ENCODE data around the gene SERINC4. TPM values are rescaled to one million over a fixed set of nuclear protein-coding genes. Genes with fewer than 3 reads are reported as not detected.

SERINC4 gene
- total RNA-seq, 4 donors from 2014 or later = 0.28 to 0.49 TPM; not detected in 2

DNA sequence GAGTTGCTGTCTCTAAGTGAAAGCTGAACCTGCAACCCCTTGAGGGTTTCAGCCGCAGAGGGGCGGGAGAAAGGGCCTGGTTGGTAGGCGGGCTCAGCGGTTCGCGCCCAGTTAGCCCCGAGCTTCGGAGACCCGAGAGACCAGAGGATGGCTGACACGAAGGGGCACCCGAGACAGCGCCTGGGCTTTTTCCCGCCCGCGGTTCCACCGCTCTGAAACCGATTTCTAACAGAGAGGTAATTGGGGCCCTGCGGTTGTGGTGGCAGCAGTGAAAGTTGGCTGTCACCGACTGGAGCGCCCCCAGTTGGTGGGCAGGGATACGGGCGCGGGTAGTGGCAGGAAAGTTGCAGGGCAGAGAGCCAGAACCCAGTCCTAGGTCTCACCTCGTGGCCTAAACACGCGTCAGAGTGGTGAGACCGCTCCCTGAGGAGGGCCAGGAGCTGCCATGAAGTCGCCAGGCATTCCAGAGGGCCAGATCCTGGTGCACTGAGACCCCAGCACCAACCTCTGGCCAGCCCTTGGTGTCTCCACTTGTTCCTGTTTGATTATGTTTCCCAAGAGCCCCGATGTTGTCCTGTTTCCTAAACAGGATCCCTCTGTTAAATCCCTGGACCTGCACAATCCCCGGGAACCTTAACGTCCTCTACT, 22.6 kb downstream of the SERINC4 start:
- H3K9me3 ChIP-seq = no peaks in the 10 kb centered on the region
- H3K4me1 ChIP-seq = no peaks in the 10 kb centered on the region
- intact Hi-C loops (cut with DNase I; ENCODE audit: low total_unique reads) = no loop called here
- peak in 1 of 2 donors; percentile 6 for TF ChIP-seq POLR2A (IDR thresholded peaks at IDR 0.05)
- TF ChIP-seq, protein P1, sequence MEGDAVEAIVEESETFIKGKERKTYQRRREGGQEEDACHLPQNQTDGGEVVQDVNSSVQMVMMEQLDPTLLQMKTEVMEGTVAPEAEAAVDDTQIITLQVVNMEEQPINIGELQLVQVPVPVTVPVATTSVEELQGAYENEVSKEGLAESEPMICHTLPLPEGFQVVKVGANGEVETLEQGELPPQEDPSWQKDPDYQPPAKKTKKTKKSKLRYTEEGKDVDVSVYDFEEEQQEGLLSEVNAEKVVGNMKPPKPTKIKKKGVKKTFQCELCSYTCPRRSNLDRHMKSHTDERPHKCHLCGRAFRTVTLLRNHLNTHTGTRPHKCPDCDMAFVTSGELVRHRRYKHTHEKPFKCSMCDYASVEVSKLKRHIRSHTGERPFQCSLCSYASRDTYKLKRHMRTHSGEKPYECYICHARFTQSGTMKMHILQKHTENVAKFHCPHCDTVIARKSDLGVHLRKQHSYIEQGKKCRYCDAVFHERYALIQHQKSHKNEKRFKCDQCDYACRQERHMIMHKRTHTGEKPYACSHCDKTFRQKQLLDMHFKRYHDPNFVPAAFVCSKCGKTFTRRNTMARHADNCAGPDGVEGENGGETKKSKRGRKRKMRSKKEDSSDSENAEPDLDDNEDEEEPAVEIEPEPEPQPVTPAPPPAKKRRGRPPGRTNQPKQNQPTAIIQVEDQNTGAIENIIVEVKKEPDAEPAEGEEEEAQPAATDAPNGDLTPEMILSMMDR (IDR thresholded peaks at IDR 0.05) = peak; percentile 61 to 81 (median 77)
- peak overlapping the region; percentile 88 to 90 for H3K27ac ChIP-seq
- H3K36me3 ChIP-seq = no peaks in the 10 kb centered on the region
- H3K27me3 ChIP-seq = no peaks in the 10 kb centered on the region
- peak overlapping the region; percentile 51 to 65 for H3K4me3 ChIP-seq
- DNase-seq = peak; percentile 74 to 79

DNA sequence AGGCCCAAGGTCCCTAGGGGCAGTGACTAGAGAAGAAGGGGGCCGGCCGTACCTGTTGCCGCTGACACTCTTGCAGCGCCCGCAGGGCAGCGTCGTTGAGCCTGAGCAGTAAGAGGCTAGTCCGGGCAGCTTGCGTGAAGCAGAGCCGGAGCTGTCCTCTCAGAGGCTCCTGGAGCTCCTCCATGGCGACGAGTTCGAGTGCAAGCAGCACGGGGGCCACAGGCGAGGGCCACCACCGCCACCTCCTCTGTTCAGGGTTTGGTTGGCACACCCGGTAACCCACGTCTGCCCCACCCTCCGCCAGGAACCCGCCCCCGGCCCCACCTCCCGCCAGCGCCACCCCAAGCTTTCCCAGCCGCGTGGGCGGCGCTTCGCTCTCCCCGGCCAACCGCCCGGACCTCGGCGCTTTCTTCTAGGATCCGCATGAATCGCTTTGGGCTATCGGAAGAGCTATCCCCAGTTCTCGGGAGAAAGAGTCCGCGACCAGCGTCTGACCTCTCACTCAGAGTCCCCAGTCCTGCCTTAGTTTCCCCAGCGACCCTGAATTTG, 23.2 kb downstream of the SERINC4 start, which contains the start of gene ELL3:
TSS of gene ELL3 (minus strand) at position 249 of the 549 bp plus-strand sequence. CDS start at position 184, 65 bp downstream.
- no peaks in the 10 kb centered on the region for H3K9me3 ChIP-seq
- peak; percentile 66 to 73 for DNase-seq
- peak within 1 kb of the TSS; percentile 88 to 90 for H3K27ac ChIP-seq
- intact Hi-C loops (cut with DNase I; ENCODE audit: low total_unique reads) = no loop called here
- H3K27me3 ChIP-seq = no peaks in the 10 kb centered on the region
- no peaks in the 10 kb centered on the region for H3K4me1 ChIP-seq
- H3K36me3 ChIP-seq = no peaks in the 10 kb centered on the region
- TF ChIP-seq POLR2A (IDR thresholded peaks at IDR 0.05) = no peak
- TF ChIP-seq, protein P1 (IDR thresholded peaks at IDR 0.05) = no peak
- peak within 1 kb of the TSS; percentile 51 to 65 for H3K4me3 ChIP-seq

DNA sequence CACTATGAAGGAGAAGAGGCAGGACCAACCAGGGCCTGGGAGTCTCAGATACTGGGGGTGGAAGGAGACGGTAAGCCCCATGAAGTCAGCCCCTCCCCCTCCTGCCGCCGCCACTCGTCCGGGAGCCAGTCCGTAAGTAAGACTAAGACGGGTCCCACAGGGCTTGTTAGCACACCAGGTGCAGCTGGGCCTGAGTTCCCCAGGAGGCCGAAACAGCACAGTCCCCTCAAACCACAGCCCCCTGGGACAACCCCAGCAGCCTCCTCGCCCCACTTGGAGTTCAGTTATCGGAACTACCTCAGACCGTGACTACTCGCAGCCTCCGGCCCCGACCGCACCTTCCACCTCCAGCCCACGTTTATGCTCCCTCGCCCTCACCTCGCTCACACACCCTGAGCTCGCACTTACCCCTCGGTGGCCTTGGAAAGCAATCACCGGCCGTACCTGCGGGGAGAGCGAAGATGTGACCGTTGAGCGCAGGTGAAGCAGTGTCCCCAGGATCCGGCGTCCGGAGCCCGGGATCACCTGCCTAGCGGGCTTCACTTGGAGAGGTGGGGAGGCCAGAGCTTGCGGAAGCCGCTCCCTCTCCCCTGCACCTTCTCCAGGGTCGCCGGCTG, 23.8 kb downstream of the SERINC4 start:
- Histone ChIP-seq H3K4me3 (peak overlapping the region; percentile 51 to 65), H3K27ac (peak overlapping the region; percentile 88 to 90), H3K27me3 (no peaks in the 10 kb centered on the region), H3K4me1 (no peaks in the 10 kb centered on the region), H3K36me3 (no peaks in the 10 kb centered on the region), H3K9me3 (no peaks in the 10 kb centered on the region)
- intact Hi-C loops (cut with DNase I; ENCODE audit: low total_unique reads) = no loop called here
- peak; percentile 28 to 39 for DNase-seq
- TF ChIP-seq, protein P1 (IDR thresholded peaks at IDR 0.05) = no peak
- no peak for TF ChIP-seq POLR2A (IDR thresholded peaks at IDR 0.05)

DNA sequence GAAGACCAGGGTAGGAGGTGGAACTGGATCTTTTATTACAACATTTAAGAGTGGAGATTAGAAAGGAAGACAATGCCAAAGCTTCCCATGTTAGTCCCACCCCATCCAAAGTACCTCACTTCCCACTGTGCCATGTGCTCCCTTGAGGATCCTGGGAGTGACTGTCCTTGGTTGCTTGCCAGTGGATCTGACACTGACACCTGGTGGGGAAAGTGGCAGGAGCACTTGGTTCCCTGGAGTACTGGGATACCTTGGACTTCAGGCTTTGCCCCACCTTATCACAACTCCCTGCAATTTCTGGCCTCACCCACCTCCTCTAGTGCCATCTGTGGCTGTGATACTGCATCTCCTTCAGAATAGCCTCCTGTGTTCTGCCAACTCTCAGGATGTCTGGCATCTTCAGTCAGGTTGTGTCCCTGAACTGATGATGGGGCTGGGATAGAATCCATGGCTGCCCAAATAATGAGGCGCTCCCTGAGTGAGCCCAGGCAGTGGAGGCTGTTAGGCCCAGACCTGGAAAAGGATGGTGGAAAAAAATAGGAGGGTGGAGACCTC, 24.5 kb downstream of the SERINC4 start:
- peak; percentile 30 to 42 for DNase-seq
- intact Hi-C loops (cut with DNase I; ENCODE audit: low total_unique reads) = no loop called here
- H3K4me1 ChIP-seq = no peaks in the 10 kb centered on the region
- no peaks in the 10 kb centered on the region for H3K36me3 ChIP-seq
- H3K4me3 ChIP-seq = no peak overlapping the region
- H3K9me3 ChIP-seq = no peaks in the 10 kb centered on the region
- no peaks in the 10 kb centered on the region for H3K27me3 ChIP-seq
- peak overlapping the region in 1 of 2 donors; percentile 90 for H3K27ac ChIP-seq
- TF ChIP-seq POLR2A (IDR thresholded peaks at IDR 0.05) = no peak
- TF ChIP-seq, protein P1 (IDR thresholded peaks at IDR 0.05) = peak in 1 of 4 experiments; percentile 20

DNA sequence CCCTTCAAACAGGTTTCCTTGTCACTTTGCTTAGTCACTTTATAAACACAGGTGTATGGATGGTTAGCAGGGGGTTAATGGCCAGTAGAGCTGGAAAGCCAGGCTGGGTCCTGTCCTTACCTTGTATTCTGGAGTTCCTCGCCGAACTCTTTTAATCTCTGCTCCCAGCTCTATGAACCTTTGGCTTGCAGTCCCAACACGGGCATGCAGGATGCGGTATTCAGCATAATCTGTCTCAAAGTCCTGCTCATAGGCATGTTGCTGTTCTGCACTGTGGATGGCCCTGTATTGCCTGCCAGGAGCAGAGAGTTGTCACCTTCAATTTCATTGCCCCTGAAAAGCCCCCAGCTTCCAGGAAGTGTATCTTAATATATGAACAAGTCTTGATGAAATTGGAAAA, 26.0 kb downstream of the SERINC4 start:
- TF ChIP-seq, protein P1 (IDR thresholded peaks at IDR 0.05) = no peak
- Histone ChIP-seq H3K36me3 (no peaks in the 10 kb centered on the region), H3K27ac (no peak overlapping the region), H3K4me3 (no peak overlapping the region), H3K9me3 (no peaks in the 10 kb centered on the region), H3K4me1 (no peaks in the 10 kb centered on the region), H3K27me3 (no peaks in the 10 kb centered on the region)
- no peak for DNase-seq
- intact Hi-C loops (cut with DNase I; ENCODE audit: low total_unique reads) = no loop called here
